Liver (tissue), 3 donors: Measurements from ENCODE around the gene AKR1C2.
"Not testable (repeated sequence)": the region's sequence is repeated elsewhere in the genome, so short reads cannot be mapped to it uniquely, and the experiment has no call there.

Experiments
- ATF3 ChIP-seq: IDR thresholded peaks from 2 replicates; pipeline ENCODE4 v1.6.1; 2016; ENCODE audit warnings: antibody characterized with exemption
- CTCF ChIP-seq: fragments of 150-350 bp; IDR thresholded peaks from 2 replicates; pipeline ENCODE4 v1.5.1; 2017; ENCODE audit warnings: improper control_type of control experiment, low read depth, low read length; ENCODE audit not compliant: missing input control
- EGR1 ChIP-seq, 2 donors: IDR thresholded peaks; 2 replicates each; pipeline ENCODE4 v1.6.1; 2016 to 2018; ENCODE audit warnings: antibody characterized with exemption in 2 of 2, low read depth in 2 of 2
- FOXA1 ChIP-seq: IDR thresholded peaks from 2 replicates; pipeline ENCODE4 v1.6.1; 2016; ENCODE audit warnings: antibody characterized with exemption
- HNF4A ChIP-seq, 2 donors: conservative IDR thresholded peaks; 2 replicates each; pipeline ENCODE4 v1.6.1; 2016; ENCODE audit warnings: antibody characterized with exemption in 2 of 2, mild to moderate bottlenecking in 2 of 2
- HNF4G ChIP-seq: IDR thresholded peaks from 2 replicates; pipeline ENCODE4 v1.6.1; 2016; ENCODE audit warnings: antibody characterized with exemption
- JUND ChIP-seq, 2 donors: IDR thresholded peaks; 2 replicates each; pipeline ENCODE4 v1.6.1; 2016; ENCODE audit warnings: antibody characterized with exemption in 2 of 2
- RAD21 ChIP-seq, 2 donors: IDR thresholded peaks; 2 replicates each; pipeline ENCODE4 v1.6.1; 2016; ENCODE audit warnings: antibody characterized with exemption in 2 of 2, mild to moderate bottlenecking in 2 of 2
- SP1 ChIP-seq: IDR thresholded peaks from 2 replicates; pipeline ENCODE4 v1.6.1; 2018; ENCODE audit warnings: antibody characterized with exemption, mild to moderate bottlenecking
- TAF1 ChIP-seq: conservative IDR thresholded peaks from 2 replicates; pipeline ENCODE4 v1.6.1; 2016; ENCODE audit warnings: antibody characterized with exemption, mild to moderate bottlenecking
- YY1 ChIP-seq: IDR thresholded peaks from 2 replicates; pipeline ENCODE4 v1.6.1; 2016; ENCODE audit warnings: antibody characterized with exemption, mild to moderate bottlenecking
- TF ChIP-seq, protein P1 (sequence below): IDR thresholded peaks from 2 replicates; pipeline ENCODE4 v1.6.1; 2016; ENCODE audit warnings: antibody characterized with exemption
- TF ChIP-seq, protein P2 (sequence below): IDR thresholded peaks from 2 replicates; pipeline ENCODE4 v1.6.1; 2016; ENCODE audit warnings: antibody characterized with exemption
- TF ChIP-seq, protein P3 (sequence below): IDR thresholded peaks from 2 replicates; pipeline ENCODE4 v1.6.1; 2016; ENCODE audit warnings: antibody characterized with exemption, mild to moderate bottlenecking
- donor health status: healthy.
- donor health status: healthy.

- TF ChIP-seq CTCF; YY1; EGR1 (IDR thresholded peaks at IDR 0.05; ENCODE audit: low read depth in 2 of 2); HNF4A (conservative IDR thresholded peaks at IDR 0.05); TAF1; RAD21 (IDR thresholded peaks at IDR 0.05); ATF3; JUND (IDR thresholded peaks at IDR 0.05); SP1; HNF4G; FOXA1: not testable (repeated sequence)
- TF ChIP-seq, protein P1, sequence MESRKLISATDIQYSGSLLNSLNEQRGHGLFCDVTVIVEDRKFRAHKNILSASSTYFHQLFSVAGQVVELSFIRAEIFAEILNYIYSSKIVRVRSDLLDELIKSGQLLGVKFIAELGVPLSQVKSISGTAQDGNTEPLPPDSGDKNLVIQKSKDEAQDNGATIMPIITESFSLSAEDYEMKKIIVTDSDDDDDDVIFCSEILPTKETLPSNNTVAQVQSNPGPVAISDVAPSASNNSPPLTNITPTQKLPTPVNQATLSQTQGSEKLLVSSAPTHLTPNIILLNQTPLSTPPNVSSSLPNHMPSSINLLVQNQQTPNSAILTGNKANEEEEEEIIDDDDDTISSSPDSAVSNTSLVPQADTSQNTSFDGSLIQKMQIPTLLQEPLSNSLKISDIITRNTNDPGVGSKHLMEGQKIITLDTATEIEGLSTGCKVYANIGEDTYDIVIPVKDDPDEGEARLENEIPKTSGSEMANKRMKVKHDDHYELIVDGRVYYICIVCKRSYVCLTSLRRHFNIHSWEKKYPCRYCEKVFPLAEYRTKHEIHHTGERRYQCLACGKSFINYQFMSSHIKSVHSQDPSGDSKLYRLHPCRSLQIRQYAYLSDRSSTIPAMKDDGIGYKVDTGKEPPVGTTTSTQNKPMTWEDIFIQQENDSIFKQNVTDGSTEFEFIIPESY = not testable (repeated sequence)
- TF ChIP-seq, protein P2, sequence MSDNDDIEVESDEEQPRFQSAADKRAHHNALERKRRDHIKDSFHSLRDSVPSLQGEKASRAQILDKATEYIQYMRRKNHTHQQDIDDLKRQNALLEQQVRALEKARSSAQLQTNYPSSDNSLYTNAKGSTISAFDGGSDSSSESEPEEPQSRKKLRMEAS = not testable (repeated sequence)
- TF ChIP-seq, protein P3, sequence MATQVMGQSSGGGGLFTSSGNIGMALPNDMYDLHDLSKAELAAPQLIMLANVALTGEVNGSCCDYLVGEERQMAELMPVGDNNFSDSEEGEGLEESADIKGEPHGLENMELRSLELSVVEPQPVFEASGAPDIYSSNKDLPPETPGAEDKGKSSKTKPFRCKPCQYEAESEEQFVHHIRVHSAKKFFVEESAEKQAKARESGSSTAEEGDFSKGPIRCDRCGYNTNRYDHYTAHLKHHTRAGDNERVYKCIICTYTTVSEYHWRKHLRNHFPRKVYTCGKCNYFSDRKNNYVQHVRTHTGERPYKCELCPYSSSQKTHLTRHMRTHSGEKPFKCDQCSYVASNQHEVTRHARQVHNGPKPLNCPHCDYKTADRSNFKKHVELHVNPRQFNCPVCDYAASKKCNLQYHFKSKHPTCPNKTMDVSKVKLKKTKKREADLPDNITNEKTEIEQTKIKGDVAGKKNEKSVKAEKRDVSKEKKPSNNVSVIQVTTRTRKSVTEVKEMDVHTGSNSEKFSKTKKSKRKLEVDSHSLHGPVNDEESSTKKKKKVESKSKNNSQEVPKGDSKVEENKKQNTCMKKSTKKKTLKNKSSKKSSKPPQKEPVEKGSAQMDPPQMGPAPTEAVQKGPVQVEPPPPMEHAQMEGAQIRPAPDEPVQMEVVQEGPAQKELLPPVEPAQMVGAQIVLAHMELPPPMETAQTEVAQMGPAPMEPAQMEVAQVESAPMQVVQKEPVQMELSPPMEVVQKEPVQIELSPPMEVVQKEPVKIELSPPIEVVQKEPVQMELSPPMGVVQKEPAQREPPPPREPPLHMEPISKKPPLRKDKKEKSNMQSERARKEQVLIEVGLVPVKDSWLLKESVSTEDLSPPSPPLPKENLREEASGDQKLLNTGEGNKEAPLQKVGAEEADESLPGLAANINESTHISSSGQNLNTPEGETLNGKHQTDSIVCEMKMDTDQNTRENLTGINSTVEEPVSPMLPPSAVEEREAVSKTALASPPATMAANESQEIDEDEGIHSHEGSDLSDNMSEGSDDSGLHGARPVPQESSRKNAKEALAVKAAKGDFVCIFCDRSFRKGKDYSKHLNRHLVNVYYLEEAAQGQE = not testable (repeated sequence)
These were observed 37.9 kb downstream of the AKR1C2 start for GRCh38 chr10:4965763-4966162.
